Brain microvascular endothelial cell (primary cell): ENCODE measurements around the gene OAS3.

Experiments used
- DNase-seq: peaks from one replicate; pipeline ENCODE4 v3.0.0-alpha.2; 2020
- H3K27ac ChIP-seq: fragments of 250-450 bp; sonication (Bioruptor Pico); 2 replicates; pipeline ENCODE4 v1.5.1; 2020; ENCODE audit warnings: mild to moderate bottlenecking, moderate library complexity
- H3K27me3 ChIP-seq: fragments of 250-450 bp; sonication (Bioruptor Pico); replicated peaks from 2 replicates; pipeline ENCODE4 v1.5.1; 2020; ENCODE audit warnings: mild to moderate bottlenecking
- H3K36me3 ChIP-seq: fragments of 250-450 bp; sonication (Bioruptor Pico); replicated peaks from 2 replicates; pipeline ENCODE4 v1.5.1; 2020; ENCODE audit warnings: mild to moderate bottlenecking
- H3K4me3 ChIP-seq: 2 replicates; pipeline ENCODE4 v1.5.1; 2011; ENCODE audit warnings: low read depth, mild to moderate bottlenecking, control low read depth, low read length, moderate library complexity
- in situ Hi-C: cut with HindIII; loops from 2 replicates; pipeline ENCODE4 v1.10.0; 2017; ENCODE audit warnings: low sequenced_read_pairs, low pct_ligation_motif_present
- TF ChIP-seq, protein P1 (sequence below): IDR thresholded peaks from 2 replicates; pipeline ENCODE4 v1.5.1; 2011; ENCODE audit warnings: low read depth, mild to moderate bottlenecking, moderate library complexity, low read length, control low read depth, inconsistent platforms; ENCODE audit errors: missing control alignments

OAS3 gene

DNA sequence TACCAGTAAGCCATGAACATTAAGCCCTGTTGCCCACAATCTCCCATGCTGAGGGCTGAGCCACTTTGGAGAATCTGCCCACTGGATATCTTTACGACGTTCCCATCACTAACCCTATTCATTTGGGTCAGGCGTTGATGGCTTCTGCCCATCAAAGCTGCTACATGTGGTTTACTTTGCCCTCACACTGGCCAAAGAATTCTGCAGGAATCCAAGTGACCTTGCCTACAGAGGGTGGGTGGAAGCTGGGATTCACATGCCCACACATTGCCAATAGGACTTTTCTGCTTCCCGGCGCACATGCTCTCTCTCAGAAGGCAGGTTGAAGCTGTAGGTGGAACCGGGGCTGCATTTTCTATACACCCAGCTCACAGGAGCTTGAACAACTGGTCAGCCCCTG, 68.4 kb downstream of the OAS3 start:
- no peaks in the 10 kb centered on the region for H3K36me3 ChIP-seq
- H3K4me3 ChIP-seq, result no peak overlapping the region
- no peaks in the 10 kb centered on the region for H3K27me3 ChIP-seq
- TF ChIP-seq, protein P1, sequence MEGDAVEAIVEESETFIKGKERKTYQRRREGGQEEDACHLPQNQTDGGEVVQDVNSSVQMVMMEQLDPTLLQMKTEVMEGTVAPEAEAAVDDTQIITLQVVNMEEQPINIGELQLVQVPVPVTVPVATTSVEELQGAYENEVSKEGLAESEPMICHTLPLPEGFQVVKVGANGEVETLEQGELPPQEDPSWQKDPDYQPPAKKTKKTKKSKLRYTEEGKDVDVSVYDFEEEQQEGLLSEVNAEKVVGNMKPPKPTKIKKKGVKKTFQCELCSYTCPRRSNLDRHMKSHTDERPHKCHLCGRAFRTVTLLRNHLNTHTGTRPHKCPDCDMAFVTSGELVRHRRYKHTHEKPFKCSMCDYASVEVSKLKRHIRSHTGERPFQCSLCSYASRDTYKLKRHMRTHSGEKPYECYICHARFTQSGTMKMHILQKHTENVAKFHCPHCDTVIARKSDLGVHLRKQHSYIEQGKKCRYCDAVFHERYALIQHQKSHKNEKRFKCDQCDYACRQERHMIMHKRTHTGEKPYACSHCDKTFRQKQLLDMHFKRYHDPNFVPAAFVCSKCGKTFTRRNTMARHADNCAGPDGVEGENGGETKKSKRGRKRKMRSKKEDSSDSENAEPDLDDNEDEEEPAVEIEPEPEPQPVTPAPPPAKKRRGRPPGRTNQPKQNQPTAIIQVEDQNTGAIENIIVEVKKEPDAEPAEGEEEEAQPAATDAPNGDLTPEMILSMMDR, result no peak
- DNase-seq, result no peak
- in situ Hi-C loops, result no loop called here
- H3K27ac ChIP-seq, result no peak overlapping the region

DNA sequence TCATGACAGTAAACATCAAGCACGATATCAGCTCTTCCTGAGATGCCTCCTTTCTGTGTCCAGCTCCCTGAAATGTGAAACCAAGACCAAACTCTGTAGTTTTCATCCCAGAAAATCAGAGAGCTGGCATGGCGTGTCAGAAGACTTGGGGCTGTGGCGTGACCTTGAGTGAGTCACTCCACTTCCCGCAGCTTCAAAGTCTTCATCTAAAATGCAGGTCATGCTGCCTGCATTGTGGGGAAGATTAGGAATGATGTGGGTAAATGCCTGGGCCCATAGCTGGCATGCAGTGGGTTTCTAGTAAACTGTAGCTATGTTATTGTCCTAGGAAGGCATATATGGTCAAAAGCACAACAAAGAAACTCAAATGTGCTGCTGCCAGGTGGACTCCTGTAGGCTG, 68.9 kb downstream of the OAS3 start:
- in situ Hi-C loops, result no loop called here
- Histone ChIP-seq H3K36me3 (no peaks in the 10 kb centered on the region), H3K27ac (no peak overlapping the region), H3K4me3 (no peak overlapping the region), H3K27me3 (no peaks in the 10 kb centered on the region)
- TF ChIP-seq, protein P1, result no peak
- peak; percentile 71 for DNase-seq

DNA sequence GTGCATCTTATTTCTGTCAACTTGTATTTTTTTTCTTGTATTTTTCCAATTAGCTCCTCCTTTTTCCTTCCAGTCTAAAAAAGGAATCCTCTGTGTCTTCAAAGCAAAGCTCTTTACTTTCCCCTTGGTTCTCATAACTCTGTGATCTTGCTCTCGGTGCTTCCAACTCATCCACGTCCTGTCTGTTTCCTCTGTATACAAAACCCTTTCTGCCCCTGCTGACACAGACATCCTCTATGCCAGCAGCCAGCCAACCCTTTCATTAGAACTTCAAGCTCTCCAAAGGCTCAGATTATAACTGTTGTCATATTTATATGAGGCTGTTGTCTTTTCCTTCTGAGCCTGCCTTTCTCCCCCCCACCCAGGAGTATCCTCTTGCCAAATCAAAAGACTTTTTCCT, 72.4 kb downstream of the OAS3 start:
- in situ Hi-C loops, result no loop called here

DNA sequence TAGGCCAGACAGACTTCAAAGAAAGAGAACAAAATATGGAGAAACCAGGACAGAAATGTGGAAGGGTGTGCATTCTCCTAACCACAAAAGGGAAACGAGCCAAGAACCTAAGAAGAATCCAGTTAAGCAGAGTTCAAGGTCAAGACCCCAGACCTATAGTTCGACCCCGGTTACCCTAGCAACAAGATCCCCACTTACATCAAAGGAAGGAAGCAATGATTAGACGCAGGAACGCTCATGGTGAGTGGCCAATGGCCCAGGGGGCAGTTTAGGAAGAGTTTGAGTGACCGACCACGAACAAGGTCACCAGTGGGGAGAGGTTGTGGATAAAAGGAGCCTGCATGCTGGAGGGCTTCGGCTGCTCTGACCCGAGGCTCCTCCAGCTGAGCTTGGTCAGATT, 76.3 kb downstream of the OAS3 start:
- Histone ChIP-seq H3K27ac (no peak overlapping the region), H3K4me3 (no peak overlapping the region), H3K36me3 (no peaks in the 10 kb centered on the region), H3K27me3 (no peaks in the 10 kb centered on the region)
- TF ChIP-seq, protein P1, result no peak
- in situ Hi-C loops, result no loop called here
- DNase-seq, result no peak

More for the DNA sequence above, 72.4 kb downstream of the OAS3 start:
- no peaks in the 10 kb centered on the region for H3K36me3 ChIP-seq
- DNase-seq, result no peak
- no peak overlapping the region for H3K27ac ChIP-seq
- TF ChIP-seq, protein P1, result no peak
- no peak overlapping the region for H3K4me3 ChIP-seq
- H3K27me3 ChIP-seq, result no peaks in the 10 kb centered on the region

DNA sequence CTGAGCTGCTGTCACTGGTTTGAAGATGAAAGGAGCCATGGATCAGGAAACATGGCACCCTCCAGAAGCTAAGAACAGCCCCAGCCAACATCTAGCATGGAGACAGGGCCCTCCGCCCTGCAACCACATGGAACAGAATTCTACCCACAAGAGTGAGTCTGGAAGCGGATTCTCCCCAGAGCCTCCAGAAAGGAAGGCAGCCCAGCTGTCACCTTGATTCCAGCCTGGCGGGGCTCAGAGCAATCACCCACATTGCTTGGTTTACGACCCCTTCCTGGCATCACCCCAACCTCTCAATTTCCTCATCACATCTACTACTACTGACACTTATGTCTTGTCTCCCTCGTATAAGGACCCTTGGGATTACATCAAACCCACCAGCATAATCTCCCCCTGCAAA, 78.5 kb downstream of the OAS3 start:
- DNase-seq, result no peak
- Histone ChIP-seq H3K27ac (no peak overlapping the region), H3K4me3 (no peak overlapping the region), H3K27me3 (no peaks in the 10 kb centered on the region), H3K36me3 (no peaks in the 10 kb centered on the region)
- TF ChIP-seq, protein P1, result no peak
- in situ Hi-C loops, result no loop called here

DNA sequence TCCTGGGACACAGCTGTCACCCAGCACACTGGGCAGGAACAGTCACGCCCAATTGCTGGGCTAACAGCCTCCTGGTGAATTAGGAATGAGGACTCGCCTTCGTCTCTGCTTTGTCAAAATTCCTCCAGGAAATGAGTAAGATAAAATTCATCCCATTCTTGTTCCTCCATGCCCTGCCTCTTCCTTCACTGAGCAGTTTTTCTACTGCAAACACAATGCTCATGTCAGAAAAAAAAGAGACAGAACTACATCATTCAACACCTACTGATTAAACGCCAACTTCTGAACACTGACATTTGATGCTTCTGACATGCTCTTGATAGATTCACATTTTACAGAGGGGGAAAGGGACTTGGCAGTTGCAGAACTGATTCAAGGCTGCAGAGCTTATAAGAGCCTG, 80.8 kb downstream of the OAS3 start:
- in situ Hi-C loops, result no loop called here
- Histone ChIP-seq H3K27me3 (no peaks in the 10 kb centered on the region), H3K36me3 (no peaks in the 10 kb centered on the region), H3K27ac (no peak overlapping the region), H3K4me3 (no peak overlapping the region)
- no peak for DNase-seq
- TF ChIP-seq, protein P1, result no peak
